ENCODE data around the gene HEMGN. TPM values are rescaled to one million over a fixed set of nuclear protein-coding genes. Genes with fewer than 3 reads are reported as not detected.

Gene HEMGN
- total and polyA plus RNA-seq, 2 of the 8 experiments (the other 6 are each of a cell fraction or from before 2014, with no cell fraction given), result not detected

- TF ChIP-seq, protein P1, sequence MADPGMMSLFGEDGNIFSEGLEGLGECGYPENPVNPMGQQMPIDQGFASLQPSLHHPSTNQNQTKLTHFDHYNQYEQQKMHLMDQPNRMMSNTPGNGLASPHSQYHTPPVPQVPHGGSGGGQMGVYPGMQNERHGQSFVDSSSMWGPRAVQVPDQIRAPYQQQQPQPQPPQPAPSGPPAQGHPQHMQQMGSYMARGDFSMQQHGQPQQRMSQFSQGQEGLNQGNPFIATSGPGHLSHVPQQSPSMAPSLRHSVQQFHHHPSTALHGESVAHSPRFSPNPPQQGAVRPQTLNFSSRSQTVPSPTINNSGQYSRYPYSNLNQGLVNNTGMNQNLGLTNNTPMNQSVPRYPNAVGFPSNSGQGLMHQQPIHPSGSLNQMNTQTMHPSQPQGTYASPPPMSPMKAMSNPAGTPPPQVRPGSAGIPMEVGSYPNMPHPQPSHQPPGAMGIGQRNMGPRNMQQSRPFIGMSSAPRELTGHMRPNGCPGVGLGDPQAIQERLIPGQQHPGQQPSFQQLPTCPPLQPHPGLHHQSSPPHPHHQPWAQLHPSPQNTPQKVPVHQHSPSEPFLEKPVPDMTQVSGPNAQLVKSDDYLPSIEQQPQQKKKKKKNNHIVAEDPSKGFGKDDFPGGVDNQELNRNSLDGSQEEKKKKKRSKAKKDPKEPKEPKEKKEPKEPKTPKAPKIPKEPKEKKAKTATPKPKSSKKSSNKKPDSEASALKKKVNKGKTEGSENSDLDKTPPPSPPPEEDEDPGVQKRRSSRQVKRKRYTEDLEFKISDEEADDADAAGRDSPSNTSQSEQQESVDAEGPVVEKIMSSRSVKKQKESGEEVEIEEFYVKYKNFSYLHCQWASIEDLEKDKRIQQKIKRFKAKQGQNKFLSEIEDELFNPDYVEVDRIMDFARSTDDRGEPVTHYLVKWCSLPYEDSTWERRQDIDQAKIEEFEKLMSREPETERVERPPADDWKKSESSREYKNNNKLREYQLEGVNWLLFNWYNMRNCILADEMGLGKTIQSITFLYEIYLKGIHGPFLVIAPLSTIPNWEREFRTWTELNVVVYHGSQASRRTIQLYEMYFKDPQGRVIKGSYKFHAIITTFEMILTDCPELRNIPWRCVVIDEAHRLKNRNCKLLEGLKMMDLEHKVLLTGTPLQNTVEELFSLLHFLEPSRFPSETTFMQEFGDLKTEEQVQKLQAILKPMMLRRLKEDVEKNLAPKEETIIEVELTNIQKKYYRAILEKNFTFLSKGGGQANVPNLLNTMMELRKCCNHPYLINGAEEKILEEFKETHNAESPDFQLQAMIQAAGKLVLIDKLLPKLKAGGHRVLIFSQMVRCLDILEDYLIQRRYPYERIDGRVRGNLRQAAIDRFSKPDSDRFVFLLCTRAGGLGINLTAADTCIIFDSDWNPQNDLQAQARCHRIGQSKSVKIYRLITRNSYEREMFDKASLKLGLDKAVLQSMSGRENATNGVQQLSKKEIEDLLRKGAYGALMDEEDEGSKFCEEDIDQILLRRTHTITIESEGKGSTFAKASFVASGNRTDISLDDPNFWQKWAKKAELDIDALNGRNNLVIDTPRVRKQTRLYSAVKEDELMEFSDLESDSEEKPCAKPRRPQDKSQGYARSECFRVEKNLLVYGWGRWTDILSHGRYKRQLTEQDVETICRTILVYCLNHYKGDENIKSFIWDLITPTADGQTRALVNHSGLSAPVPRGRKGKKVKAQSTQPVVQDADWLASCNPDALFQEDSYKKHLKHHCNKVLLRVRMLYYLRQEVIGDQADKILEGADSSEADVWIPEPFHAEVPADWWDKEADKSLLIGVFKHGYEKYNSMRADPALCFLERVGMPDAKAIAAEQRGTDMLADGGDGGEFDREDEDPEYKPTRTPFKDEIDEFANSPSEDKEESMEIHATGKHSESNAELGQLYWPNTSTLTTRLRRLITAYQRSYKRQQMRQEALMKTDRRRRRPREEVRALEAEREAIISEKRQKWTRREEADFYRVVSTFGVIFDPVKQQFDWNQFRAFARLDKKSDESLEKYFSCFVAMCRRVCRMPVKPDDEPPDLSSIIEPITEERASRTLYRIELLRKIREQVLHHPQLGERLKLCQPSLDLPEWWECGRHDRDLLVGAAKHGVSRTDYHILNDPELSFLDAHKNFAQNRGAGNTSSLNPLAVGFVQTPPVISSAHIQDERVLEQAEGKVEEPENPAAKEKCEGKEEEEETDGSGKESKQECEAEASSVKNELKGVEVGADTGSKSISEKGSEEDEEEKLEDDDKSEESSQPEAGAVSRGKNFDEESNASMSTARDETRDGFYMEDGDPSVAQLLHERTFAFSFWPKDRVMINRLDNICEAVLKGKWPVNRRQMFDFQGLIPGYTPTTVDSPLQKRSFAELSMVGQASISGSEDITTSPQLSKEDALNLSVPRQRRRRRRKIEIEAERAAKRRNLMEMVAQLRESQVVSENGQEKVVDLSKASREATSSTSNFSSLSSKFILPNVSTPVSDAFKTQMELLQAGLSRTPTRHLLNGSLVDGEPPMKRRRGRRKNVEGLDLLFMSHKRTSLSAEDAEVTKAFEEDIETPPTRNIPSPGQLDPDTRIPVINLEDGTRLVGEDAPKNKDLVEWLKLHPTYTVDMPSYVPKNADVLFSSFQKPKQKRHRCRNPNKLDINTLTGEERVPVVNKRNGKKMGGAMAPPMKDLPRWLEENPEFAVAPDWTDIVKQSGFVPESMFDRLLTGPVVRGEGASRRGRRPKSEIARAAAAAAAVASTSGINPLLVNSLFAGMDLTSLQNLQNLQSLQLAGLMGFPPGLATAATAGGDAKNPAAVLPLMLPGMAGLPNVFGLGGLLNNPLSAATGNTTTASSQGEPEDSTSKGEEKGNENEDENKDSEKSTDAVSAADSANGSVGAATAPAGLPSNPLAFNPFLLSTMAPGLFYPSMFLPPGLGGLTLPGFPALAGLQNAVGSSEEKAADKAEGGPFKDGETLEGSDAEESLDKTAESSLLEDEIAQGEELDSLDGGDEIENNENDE (IDR thresholded peaks at IDR 0.05; ENCODE audit: insufficient replicate concordance, low read length), result no peak
- TF ChIP-seq, protein P2, sequence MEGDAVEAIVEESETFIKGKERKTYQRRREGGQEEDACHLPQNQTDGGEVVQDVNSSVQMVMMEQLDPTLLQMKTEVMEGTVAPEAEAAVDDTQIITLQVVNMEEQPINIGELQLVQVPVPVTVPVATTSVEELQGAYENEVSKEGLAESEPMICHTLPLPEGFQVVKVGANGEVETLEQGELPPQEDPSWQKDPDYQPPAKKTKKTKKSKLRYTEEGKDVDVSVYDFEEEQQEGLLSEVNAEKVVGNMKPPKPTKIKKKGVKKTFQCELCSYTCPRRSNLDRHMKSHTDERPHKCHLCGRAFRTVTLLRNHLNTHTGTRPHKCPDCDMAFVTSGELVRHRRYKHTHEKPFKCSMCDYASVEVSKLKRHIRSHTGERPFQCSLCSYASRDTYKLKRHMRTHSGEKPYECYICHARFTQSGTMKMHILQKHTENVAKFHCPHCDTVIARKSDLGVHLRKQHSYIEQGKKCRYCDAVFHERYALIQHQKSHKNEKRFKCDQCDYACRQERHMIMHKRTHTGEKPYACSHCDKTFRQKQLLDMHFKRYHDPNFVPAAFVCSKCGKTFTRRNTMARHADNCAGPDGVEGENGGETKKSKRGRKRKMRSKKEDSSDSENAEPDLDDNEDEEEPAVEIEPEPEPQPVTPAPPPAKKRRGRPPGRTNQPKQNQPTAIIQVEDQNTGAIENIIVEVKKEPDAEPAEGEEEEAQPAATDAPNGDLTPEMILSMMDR (IDR thresholded peaks at IDR 0.05; ENCODE audit: control extremely low read depth in 1 of 3, insufficient read depth in 1 of 3, low read depth in 1 of 3, low read length in 3 of 3), result no peak
- TF ChIP-seq TCF12 (IDR thresholded peaks at IDR 0.05; ENCODE audit: low read depth, low read length) (no peak), JUN (IDR thresholded peaks at IDR 0.05; ENCODE audit: low read depth, low read length) (no peak), SIRT6 (IDR thresholded peaks at IDR 0.05; ENCODE audit: low read length) (no peak)
Observed at GRCh38 chr9:97956331-97956730, 18.4 kb upstream of the HEMGN start (continued).
